NCI-H510A (cell line): ENCODE results near the gene TSHB.

Experiments
- DNase-seq: peaks from one replicate; lab custom pipeline; 2025; lab: John Stamatoyannopoulos, UW

TSHB gene

GRCh38 chr1:115060501-115060900 is 30.9 kb downstream of the TSHB start:
- DNase-seq: no peak

GRCh38 chr1:115062542-115063004 is 32.9 kb downstream of the TSHB start:
- no peak for DNase-seq

GRCh38 chr1:115063228-115063901 is 33.7 kb downstream of the TSHB start:
- DNase-seq: no peak

GRCh38 chr1:115064461-115064860 is 34.8 kb downstream of the TSHB start:
- DNase-seq: no peak

GRCh38 chr1:115065021-115065420 is 35.4 kb downstream of the TSHB start:
- no peak for DNase-seq

GRCh38 chr1:115067161-115067859 is 37.7 kb downstream of the TSHB start:
- DNase-seq: no peak

GRCh38 chr1:115068826-115069585 is 39.4 kb downstream of the TSHB start:
- no peak for DNase-seq

GRCh38 chr1:115069659-115070308 is 40.2 kb downstream of the TSHB start:
- DNase-seq: no peak

GRCh38 chr1:115071012-115071664 is 41.5 kb downstream of the TSHB start:
- DNase-seq: no peak

GRCh38 chr1:115073298-115074087 is 43.9 kb downstream of the TSHB start:
- no peak for DNase-seq

- DNase-seq: no peak
Measured at GRCh38 chr1:115074839-115075534, 45.4 kb downstream of the TSHB start.

GRCh38 chr1:115076384-115076915 is 46.8 kb downstream of the TSHB start:
- DNase-seq: no peak

GRCh38 chr1:115077286-115077983 is 47.8 kb downstream of the TSHB start:
- DNase-seq: no peak

GRCh38 chr1:115077984-115078330 is 48.3 kb downstream of the TSHB start:
- DNase-seq: no peak

GRCh38 chr1:115078708-115079107 is 49.1 kb downstream of the TSHB start:
- DNase-seq: no peak

GRCh38 chr1:115082949-115083348 is 53.3 kb downstream of the TSHB start:
- no peak for DNase-seq
